ENCODE data around the gene APLF. TPM values are rescaled to one million over a fixed set of nuclear protein-coding genes. Genes with fewer than 3 reads are reported as not detected.
"Not testable (repeated sequence)": the region's sequence is repeated elsewhere in the genome, so short reads cannot be mapped to it uniquely, and the experiment has no call there.

APLF gene
- total and polyA plus RNA-seq, 2 experiments from 2014 or later = 1.5 to 5.0 TPM

DNA sequence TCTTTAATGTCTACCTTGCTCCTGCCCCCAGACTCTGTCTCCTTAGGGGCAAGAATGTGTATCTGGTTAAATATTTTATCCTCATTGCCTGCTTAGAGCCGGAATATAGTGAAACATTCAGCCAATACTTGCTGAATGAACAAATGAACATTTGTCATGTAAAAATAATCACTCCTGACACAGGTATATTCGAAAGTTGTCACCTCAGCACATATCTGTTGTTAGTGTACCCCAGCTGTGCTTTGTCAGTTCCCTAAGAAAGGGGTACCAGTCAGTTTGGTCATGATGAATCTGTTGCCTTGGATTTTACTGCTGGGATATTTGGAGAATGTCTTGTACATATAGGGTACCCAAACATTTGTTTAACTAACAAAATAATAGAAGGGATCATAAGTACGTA is 99.0 kb downstream of the APLF start:
- Histone ChIP-seq H3K79me2 (no peaks in the 10 kb centered on the region), H3K4me2 (no peak overlapping the region), H4K20me1 (ENCODE audit: insufficient read depth, poor library complexity, severe bottlenecking) (no peaks in the 10 kb centered on the region), H3K27ac (no peak overlapping the region), H2AFZ (no peak overlapping the region), H3K9me2 (replicated peaks; ENCODE audit: insufficient read depth) (no peaks in the 10 kb centered on the region), H3K27me3 (no peaks in the 10 kb centered on the region), H3K9me3 (ENCODE audit: low read depth) (no peaks in the 10 kb centered on the region), H3K36me3 (replicated peaks; ENCODE audit: insufficient read depth, low read depth) (no peaks in the 10 kb centered on the region), H3K4me1 (ENCODE audit: insufficient read depth) (no peaks in the 10 kb centered on the region), H3K4me3 (no peak overlapping the region)
- TF ChIP-seq, protein P1, sequence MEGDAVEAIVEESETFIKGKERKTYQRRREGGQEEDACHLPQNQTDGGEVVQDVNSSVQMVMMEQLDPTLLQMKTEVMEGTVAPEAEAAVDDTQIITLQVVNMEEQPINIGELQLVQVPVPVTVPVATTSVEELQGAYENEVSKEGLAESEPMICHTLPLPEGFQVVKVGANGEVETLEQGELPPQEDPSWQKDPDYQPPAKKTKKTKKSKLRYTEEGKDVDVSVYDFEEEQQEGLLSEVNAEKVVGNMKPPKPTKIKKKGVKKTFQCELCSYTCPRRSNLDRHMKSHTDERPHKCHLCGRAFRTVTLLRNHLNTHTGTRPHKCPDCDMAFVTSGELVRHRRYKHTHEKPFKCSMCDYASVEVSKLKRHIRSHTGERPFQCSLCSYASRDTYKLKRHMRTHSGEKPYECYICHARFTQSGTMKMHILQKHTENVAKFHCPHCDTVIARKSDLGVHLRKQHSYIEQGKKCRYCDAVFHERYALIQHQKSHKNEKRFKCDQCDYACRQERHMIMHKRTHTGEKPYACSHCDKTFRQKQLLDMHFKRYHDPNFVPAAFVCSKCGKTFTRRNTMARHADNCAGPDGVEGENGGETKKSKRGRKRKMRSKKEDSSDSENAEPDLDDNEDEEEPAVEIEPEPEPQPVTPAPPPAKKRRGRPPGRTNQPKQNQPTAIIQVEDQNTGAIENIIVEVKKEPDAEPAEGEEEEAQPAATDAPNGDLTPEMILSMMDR (IDR thresholded peaks at IDR 0.05; ENCODE audit: poor library complexity) = no peak
- TF ChIP-seq EZH2phosphoT487 (IDR thresholded peaks at IDR 0.05; ENCODE audit: low read depth, severe bottlenecking, unreplicated experiment) = no peak
- no peak for TF ChIP-seq EZH2 (IDR thresholded peaks at IDR 0.05; ENCODE audit: borderline replicate concordance)
- WGBS (ENCODE audit: low lambda C conversion rate, missing lambda C conversion rate) = 88% methylated on average over 3 of the region's 3 CpGs
- no peak for DNase-seq (ENCODE audit: low spot score)

DNA sequence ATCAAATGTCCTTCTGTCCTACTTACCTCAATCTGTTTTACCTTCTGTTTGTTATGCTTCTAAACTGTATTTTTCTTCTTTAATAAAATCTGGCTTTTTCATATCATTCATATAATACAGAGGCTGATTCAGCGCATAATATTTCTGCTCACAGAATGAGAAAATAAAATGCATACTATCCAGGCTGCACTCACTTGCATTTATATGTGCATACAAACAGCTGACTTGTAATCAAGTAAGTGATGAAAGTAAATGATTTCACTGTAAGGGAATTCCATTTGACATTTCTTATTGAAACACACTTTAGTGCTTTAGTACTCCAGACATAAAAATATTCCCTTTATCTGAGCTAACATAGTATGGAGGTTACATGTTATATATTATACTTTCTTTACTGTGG is 100.7 kb downstream of the APLF start:
- Histone ChIP-seq H3K4me3 (no peak overlapping the region), H3K9me3 (ENCODE audit: low read depth) (no peaks in the 10 kb centered on the region), H3K9me2 (replicated peaks; ENCODE audit: insufficient read depth) (no peaks in the 10 kb centered on the region), H2AFZ (no peak overlapping the region), H3K4me1 (ENCODE audit: insufficient read depth) (no peaks in the 10 kb centered on the region), H3K27me3 (no peaks in the 10 kb centered on the region), H3K79me2 (no peaks in the 10 kb centered on the region), H3K27ac (no peak overlapping the region), H4K20me1 (ENCODE audit: insufficient read depth, poor library complexity, severe bottlenecking) (no peaks in the 10 kb centered on the region), H3K4me2 (no peak overlapping the region), H3K36me3 (replicated peaks; ENCODE audit: insufficient read depth, low read depth) (no peaks in the 10 kb centered on the region)
- WGBS (ENCODE audit: low lambda C conversion rate, missing lambda C conversion rate) = 94% methylated on average over 1 of the region's 1 CpG
- DNase-seq (ENCODE audit: low spot score) = no peak
- TF ChIP-seq EZH2phosphoT487 (IDR thresholded peaks at IDR 0.05; ENCODE audit: low read depth, severe bottlenecking, unreplicated experiment) = no peak
- no peak for TF ChIP-seq EZH2 (IDR thresholded peaks at IDR 0.05; ENCODE audit: borderline replicate concordance)
- TF ChIP-seq, protein P1 (IDR thresholded peaks at IDR 0.05; ENCODE audit: poor library complexity) = no peak

DNA sequence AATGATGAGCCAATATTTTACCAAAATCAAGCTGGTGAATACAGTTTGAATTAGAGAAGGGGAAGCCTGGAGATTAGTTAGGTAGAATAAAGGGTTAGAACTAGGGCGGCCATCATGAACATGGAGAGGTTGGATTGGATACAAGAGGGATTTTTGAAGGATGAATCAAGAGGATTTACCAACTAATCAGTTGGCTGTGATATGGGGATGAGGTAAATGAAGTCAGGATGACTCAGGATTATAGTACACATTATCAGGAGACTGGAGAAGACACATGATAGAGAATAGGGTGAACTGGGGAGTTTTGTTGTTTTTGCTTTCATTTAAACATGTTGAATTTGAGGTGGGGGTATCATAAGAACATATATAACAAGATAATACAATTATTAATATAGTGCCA is 102.2 kb downstream of the APLF start:
- WGBS (ENCODE audit: low lambda C conversion rate, missing lambda C conversion rate) = 96% methylated on average over 1 of the region's 1 CpG
- no peak overlapping the region for H3K27ac ChIP-seq
- no peak overlapping the region for H3K4me2 ChIP-seq
- no peaks in the 10 kb centered on the region for H3K9me2 ChIP-seq (replicated peaks; ENCODE audit: insufficient read depth)
- H4K20me1 ChIP-seq (ENCODE audit: insufficient read depth, poor library complexity, severe bottlenecking) = no peaks in the 10 kb centered on the region
- TF ChIP-seq EZH2 (IDR thresholded peaks at IDR 0.05; ENCODE audit: borderline replicate concordance) = no peak
- TF ChIP-seq, protein P1 (IDR thresholded peaks at IDR 0.05; ENCODE audit: poor library complexity) = no peak
- no peak for TF ChIP-seq EZH2phosphoT487 (IDR thresholded peaks at IDR 0.05; ENCODE audit: low read depth, severe bottlenecking, unreplicated experiment)
- H3K36me3 ChIP-seq (replicated peaks; ENCODE audit: insufficient read depth, low read depth) = no peaks in the 10 kb centered on the region
- no peak overlapping the region for H2AFZ ChIP-seq
- H3K9me3 ChIP-seq (ENCODE audit: low read depth) = no peaks in the 10 kb centered on the region
- H3K4me3 ChIP-seq = no peak overlapping the region
- H3K4me1 ChIP-seq (ENCODE audit: insufficient read depth) = no peaks in the 10 kb centered on the region
- DNase-seq (ENCODE audit: low spot score) = no peak
- H3K79me2 ChIP-seq = no peaks in the 10 kb centered on the region
- no peaks in the 10 kb centered on the region for H3K27me3 ChIP-seq

GRCh38 chr2:68570434-68570833 is 103.0 kb downstream of the APLF start:
- not testable (repeated sequence) for H3K4me2 ChIP-seq; H3K27ac ChIP-seq; H3K9me2 ChIP-seq (replicated peaks; ENCODE audit: insufficient read depth); H3K9me3 ChIP-seq (ENCODE audit: low read depth); H3K4me3 ChIP-seq; H3K36me3 ChIP-seq (replicated peaks; ENCODE audit: insufficient read depth, low read depth); DNase-seq (ENCODE audit: low spot score); H2AFZ ChIP-seq; H3K27me3 ChIP-seq; H4K20me1 ChIP-seq (ENCODE audit: insufficient read depth, poor library complexity, severe bottlenecking); H3K79me2 ChIP-seq; H3K4me1 ChIP-seq (ENCODE audit: insufficient read depth)
- 99% methylated on average over 4 of the region's 4 CpGs for WGBS (ENCODE audit: low lambda C conversion rate, missing lambda C conversion rate)
